Osteoblast (primary cell): Measurements from ENCODE around the gene CFAP99. TPM values are rescaled to one million over a fixed set of nuclear protein-coding genes. Genes with fewer than 3 reads are reported as not detected.

ENCODE experiments used
- DNase-seq: peaks from one replicate; pipeline ENCODE4 v3.0.0; 2011; ENCODE audit warnings: low spot score, mixed read lengths; ENCODE audit not compliant: insufficient read length; ENCODE audit errors: missing footprints
- H2AFZ ChIP-seq: 2 replicates; pipeline ENCODE4 v1.6.0; 2011; ENCODE audit warnings: mild to moderate bottlenecking, low read length
- H3K27ac ChIP-seq: 2 replicates; pipeline ENCODE4 v1.5.1; 2011; ENCODE audit warnings: mild to moderate bottlenecking, low read depth, low read length, moderate library complexity
- H3K27me3 ChIP-seq: 2 replicates; pipeline ENCODE4 v1.6.0; 2012; ENCODE audit warnings: mild to moderate bottlenecking, control low read depth, inconsistent platforms, low read length, moderate library complexity; ENCODE audit not compliant: insufficient read depth
- H3K36me3 ChIP-seq: 2 replicates; pipeline ENCODE4 v1.5.1; 2011; ENCODE audit warnings: mild to moderate bottlenecking, low read length, control low read depth, moderate library complexity; ENCODE audit not compliant: insufficient read depth
- H3K4me1 ChIP-seq: 2 replicates; pipeline ENCODE4 v1.5.1; 2011; ENCODE audit warnings: mild to moderate bottlenecking, low read length, control low read depth, moderate library complexity; ENCODE audit not compliant: insufficient read depth
- H3K4me2 ChIP-seq: 2 replicates; pipeline ENCODE4 v1.6.0; 2011; ENCODE audit warnings: mild to moderate bottlenecking, low read length; ENCODE audit not compliant: insufficient read depth
- H3K4me3 ChIP-seq: fragments of 200-600 bp; sonication (generic); 3 replicates; pipeline ENCODE4 v1.5.1; 2012; ENCODE audit warnings: mild to moderate bottlenecking, low read length, inconsistent platforms; ENCODE audit not compliant: insufficient read depth
- H3K79me2 ChIP-seq: 2 replicates; pipeline ENCODE4 v1.6.0; 2012; ENCODE audit warnings: mild to moderate bottlenecking, low read length, control low read depth, inconsistent platforms; ENCODE audit not compliant: insufficient read depth
- H3K9me3 ChIP-seq: 2 replicates; pipeline ENCODE4 v1.5.1; 2011; ENCODE audit warnings: low read depth, low read length, control low read depth
- H4K20me1 ChIP-seq: 2 replicates; pipeline ENCODE4 v1.6.0; 2012; ENCODE audit warnings: mild to moderate bottlenecking, low read length, control low read depth; ENCODE audit not compliant: insufficient read depth
- total RNA-seq: library from RNA; depleted of rRNA; stranded (reverse); fragments of >200 nt; gene quantifications from 2 replicates; pipeline ENCODE4 v1.2.3, GENCODE V29; 2012
- TF ChIP-seq, protein P1 (sequence below): IDR thresholded peaks from 2 replicates; pipeline ENCODE4 v1.5.1; 2011; ENCODE audit warnings: mild to moderate bottlenecking, low read depth, low read length, moderate library complexity; ENCODE audit errors: extremely low read depth

Gene CFAP99
- total RNA-seq, 1 donor = under 0.01 TPM

DNA sequence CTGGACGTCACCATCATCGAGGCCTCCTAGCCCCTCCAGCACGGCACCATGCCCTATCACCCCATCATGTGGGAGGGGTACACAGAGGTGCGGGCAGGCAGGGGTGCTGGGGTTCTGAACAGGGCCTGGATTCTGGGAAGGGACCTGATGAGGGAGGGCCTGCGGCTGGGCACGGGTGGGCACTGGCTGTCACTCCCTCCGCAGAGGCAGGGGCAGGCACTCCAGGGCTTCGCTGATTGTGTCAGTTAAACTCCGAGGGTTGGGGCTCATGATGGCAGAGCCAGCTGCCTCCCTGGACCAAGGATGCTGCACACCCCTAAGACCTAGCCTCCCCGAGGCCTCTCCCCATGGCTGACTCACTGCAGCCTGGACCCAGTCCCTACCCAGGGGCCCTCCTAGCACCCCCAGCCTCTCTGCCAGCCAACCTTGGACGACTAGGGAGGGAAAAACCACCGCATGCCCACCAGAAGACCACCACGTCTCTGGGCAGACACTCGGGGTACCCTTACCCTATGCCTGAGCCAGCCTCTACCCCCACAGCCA is 46.2 kb upstream of the CFAP99 start:
- Histone ChIP-seq H3K4me1 (no peaks in the 10 kb centered on the region), H3K27ac (no peak overlapping the region), H3K4me2 (no peak overlapping the region), H3K4me3 (no peak overlapping the region), H2AFZ (no peak overlapping the region), H4K20me1 (no peaks in the 10 kb centered on the region), H3K36me3 (no peaks in the 10 kb centered on the region), H3K27me3 (peaks cover 7% of the 10 kb centered on the region), H3K9me3 (peaks cover 5% of the 10 kb centered on the region), H3K79me2 (no peaks in the 10 kb centered on the region)
- no peak for DNase-seq
- TF ChIP-seq, protein P1, sequence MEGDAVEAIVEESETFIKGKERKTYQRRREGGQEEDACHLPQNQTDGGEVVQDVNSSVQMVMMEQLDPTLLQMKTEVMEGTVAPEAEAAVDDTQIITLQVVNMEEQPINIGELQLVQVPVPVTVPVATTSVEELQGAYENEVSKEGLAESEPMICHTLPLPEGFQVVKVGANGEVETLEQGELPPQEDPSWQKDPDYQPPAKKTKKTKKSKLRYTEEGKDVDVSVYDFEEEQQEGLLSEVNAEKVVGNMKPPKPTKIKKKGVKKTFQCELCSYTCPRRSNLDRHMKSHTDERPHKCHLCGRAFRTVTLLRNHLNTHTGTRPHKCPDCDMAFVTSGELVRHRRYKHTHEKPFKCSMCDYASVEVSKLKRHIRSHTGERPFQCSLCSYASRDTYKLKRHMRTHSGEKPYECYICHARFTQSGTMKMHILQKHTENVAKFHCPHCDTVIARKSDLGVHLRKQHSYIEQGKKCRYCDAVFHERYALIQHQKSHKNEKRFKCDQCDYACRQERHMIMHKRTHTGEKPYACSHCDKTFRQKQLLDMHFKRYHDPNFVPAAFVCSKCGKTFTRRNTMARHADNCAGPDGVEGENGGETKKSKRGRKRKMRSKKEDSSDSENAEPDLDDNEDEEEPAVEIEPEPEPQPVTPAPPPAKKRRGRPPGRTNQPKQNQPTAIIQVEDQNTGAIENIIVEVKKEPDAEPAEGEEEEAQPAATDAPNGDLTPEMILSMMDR = no peak

DNA sequence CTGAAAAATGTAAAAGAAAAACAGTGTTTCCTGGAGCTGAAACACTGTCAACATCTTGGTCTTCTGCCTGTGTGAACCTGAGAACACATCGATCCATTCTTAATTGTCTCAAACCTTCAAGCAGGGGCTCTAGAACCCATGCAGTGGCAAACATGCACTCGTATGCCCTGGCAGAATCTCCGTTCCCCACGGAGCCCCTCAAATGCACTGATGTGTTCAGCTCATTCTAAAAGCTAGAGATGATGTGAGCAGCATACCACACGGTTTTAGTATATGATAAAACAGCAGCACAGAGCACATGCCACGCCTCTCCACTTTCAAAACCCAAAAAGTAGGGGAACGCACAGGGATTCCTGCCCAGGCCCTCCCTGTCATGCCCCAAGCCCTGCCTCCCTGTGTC is 45.2 kb upstream of the CFAP99 start:
- Histone ChIP-seq H3K4me1 (no peaks in the 10 kb centered on the region), H4K20me1 (no peaks in the 10 kb centered on the region), H3K36me3 (no peaks in the 10 kb centered on the region), H3K4me2 (no peak overlapping the region), H3K9me3 (peaks cover 5% of the 10 kb centered on the region), H2AFZ (no peak overlapping the region), H3K79me2 (no peaks in the 10 kb centered on the region), H3K27ac (no peak overlapping the region), H3K27me3 (peaks cover 7% of the 10 kb centered on the region), H3K4me3 (no peak overlapping the region)
- peak; percentile 19 for DNase-seq
- TF ChIP-seq, protein P1 = no peak

DNA sequence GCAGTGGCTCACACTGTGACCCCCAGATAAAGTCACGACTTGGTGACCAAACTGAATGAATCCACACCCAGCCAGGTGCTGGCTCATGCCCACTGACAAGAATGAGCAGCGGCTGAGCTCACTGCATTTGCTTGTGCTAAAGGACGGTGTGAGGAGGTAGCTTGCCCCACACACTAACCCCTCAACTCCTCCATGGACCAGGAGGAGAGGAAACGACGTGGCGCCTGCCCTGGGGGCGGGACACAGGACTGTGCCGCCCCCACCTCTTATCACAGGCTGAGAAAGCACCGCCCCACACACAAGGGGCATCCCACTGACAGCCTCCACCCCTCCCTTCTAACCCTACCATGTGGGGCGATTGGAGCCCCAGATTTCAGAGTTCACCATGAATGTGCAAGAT is 43.3 kb upstream of the CFAP99 start:
- H3K9me3 ChIP-seq = no peaks in the 10 kb centered on the region
- H3K4me2 ChIP-seq = no peak overlapping the region
- no peaks in the 10 kb centered on the region for H3K36me3 ChIP-seq

DNA sequence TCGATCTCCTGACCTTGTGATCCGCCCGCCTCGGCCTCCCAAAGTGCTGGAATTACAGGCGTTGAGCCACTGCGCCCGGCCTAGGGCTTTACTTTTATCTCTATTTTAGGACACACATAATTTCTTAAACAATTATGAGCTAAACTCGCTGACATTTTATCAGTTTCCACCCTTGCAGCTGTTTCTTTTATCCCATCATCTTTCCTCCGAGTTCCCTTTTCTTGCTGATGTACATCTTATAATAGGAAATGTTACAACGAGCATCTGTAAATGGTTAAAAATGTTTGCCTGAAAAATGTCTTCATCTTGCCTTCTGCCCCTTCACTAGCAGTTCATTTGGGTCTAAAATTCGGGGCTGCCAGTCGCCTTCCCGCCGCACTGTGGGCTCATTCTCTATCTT is 41.5 kb upstream of the CFAP99 start:
- TF ChIP-seq, protein P1 = no peak
- Histone ChIP-seq H3K4me1 (no peaks in the 10 kb centered on the region), H3K4me2 (no peak overlapping the region), H3K4me3 (no peak overlapping the region), H4K20me1 (no peaks in the 10 kb centered on the region), H3K79me2 (no peaks in the 10 kb centered on the region), H3K27me3 (no peaks in the 10 kb centered on the region), H3K36me3 (no peaks in the 10 kb centered on the region), H3K9me3 (no peaks in the 10 kb centered on the region), H2AFZ (no peak overlapping the region), H3K27ac (no peak overlapping the region)
- no peak for DNase-seq

More for the DNA sequence above, 43.3 kb upstream of the CFAP99 start:
- TF ChIP-seq, protein P1 = no peak
- H4K20me1 ChIP-seq = no peaks in the 10 kb centered on the region
- no peak overlapping the region for H3K4me3 ChIP-seq
- no peak overlapping the region for H2AFZ ChIP-seq
- peaks cover 7% of the 10 kb centered on the region for H3K27me3 ChIP-seq
- no peak overlapping the region for H3K27ac ChIP-seq
- no peak for DNase-seq
- H3K79me2 ChIP-seq = no peaks in the 10 kb centered on the region
- H3K4me1 ChIP-seq = no peaks in the 10 kb centered on the region
